Measurements from ENCODE around the gene NONO.
"Not testable (repeated sequence)": the region's sequence is repeated elsewhere in the genome, so short reads cannot be mapped to it uniquely, and the experiment has no call there.

The NONO gene

GRCh38 chrX:71291381-71291780 is 7.9 kb downstream of the NONO start:
- peak; percentile 27 for DNase-seq (ENCODE audit: low read depth)

GRCh38 chrX:71292669-71293365 is 9.4 kb downstream of the NONO start:
- no peak for DNase-seq (ENCODE audit: low read depth)

GRCh38 chrX:71296806-71297205 is 13.4 kb downstream of the NONO start:
- DNase-seq (ENCODE audit: low read depth), result no peak

- no peak for DNase-seq (ENCODE audit: low read depth)
These were observed 14.7 kb downstream of the NONO start for GRCh38 chrX:71298119-71298518.

- DNase-seq (ENCODE audit: low read depth), result not testable (repeated sequence)
These were observed 16.6 kb downstream of the NONO start for GRCh38 chrX:71300064-71300463.

- not testable (repeated sequence) for DNase-seq (ENCODE audit: low read depth)
These were observed 17.1 kb downstream of the NONO start for GRCh38 chrX:71300495-71300894.

- DNase-seq (ENCODE audit: low read depth), result no peak
These were observed 17.9 kb downstream of the NONO start, which contains the start of gene ITGB1BP2 for GRCh38 chrX:71301195-71301924. Gene ITGB1BP2 (plus strand): TSS chrX:71301750. CDS start chrX:71301807, 57 bp downstream.

- no peak for DNase-seq (ENCODE audit: low read depth)
These were observed 19.2 kb downstream of the NONO start for GRCh38 chrX:71302461-71303213.

GRCh38 chrX:71304561-71304960 is 21.1 kb downstream of the NONO start:
- no peak for DNase-seq (ENCODE audit: low read depth)

GRCh38 chrX:71315917-71316316 is 32.5 kb downstream of the NONO start:
- DNase-seq (ENCODE audit: low read depth), result peak; percentile 41

GRCh38 chrX:71316959-71317358 is 33.5 kb downstream of the NONO start:
- not testable (repeated sequence) for DNase-seq (ENCODE audit: low read depth)

- no peak for DNase-seq (ENCODE audit: low read depth)
These were observed 36.7 kb downstream of the NONO start for GRCh38 chrX:71320126-71320525.

GRCh38 chrX:71321731-71322130 is 38.3 kb downstream of the NONO start:
- DNase-seq (ENCODE audit: low read depth), result no peak

- DNase-seq (ENCODE audit: low read depth), result not testable (repeated sequence)
These were observed 41.0 kb downstream of the NONO start for GRCh38 chrX:71324452-71324851.

- DNase-seq (ENCODE audit: low read depth), result no peak
These were observed 43.0 kb downstream of the NONO start for GRCh38 chrX:71326394-71326793.

GRCh38 chrX:71349151-71349665 is 65.8 kb downstream of the NONO start:
- not testable (repeated sequence) for DNase-seq (ENCODE audit: low read depth)

GRCh38 chrX:71349867-71350266 is 66.4 kb downstream of the NONO start:
- DNase-seq (ENCODE audit: low read depth), result not testable (repeated sequence)

Data from fibroblast of the conjunctiva (primary cell).